ENCODE data around the gene CTNNBIP1.
"Not testable (repeated sequence)": the region's sequence is repeated elsewhere in the genome, so short reads cannot be mapped to it uniquely, and the experiment has no call there.

The CTNNBIP1 gene

GRCh38 chr1:9917901-9918300 is 7.8 kb upstream of the CTNNBIP1 start:
- Histone ChIP-seq H3K4me3 (ENCODE audit: low read depth in 1 of 2, low read length in 2 of 2) (no peak overlapping the region), H3K27ac (ENCODE audit: low read depth, low read length) (no peak overlapping the region), H3K36me3 (ENCODE audit: control insufficient read depth in 1 of 2, insufficient read depth in 2 of 2, low read length in 2 of 2) (no peaks in the 10 kb centered on the region), H3K9me3 (ENCODE audit: control insufficient read depth in 1 of 2, low read length in 2 of 2) (no peaks in the 10 kb centered on the region), H3K9ac (ENCODE audit: low read depth in 1 of 2, low read length in 2 of 2) (no peak overlapping the region), H3K27me3 (ENCODE audit: control insufficient read depth in 1 of 2, insufficient read depth in 2 of 2, low read length in 2 of 2) (no peaks in the 10 kb centered on the region), H3K4me1 (ENCODE audit: control insufficient read depth in 1 of 2, insufficient read depth in 2 of 2, low read length in 2 of 2) (no peaks in the 10 kb centered on the region)

DNA sequence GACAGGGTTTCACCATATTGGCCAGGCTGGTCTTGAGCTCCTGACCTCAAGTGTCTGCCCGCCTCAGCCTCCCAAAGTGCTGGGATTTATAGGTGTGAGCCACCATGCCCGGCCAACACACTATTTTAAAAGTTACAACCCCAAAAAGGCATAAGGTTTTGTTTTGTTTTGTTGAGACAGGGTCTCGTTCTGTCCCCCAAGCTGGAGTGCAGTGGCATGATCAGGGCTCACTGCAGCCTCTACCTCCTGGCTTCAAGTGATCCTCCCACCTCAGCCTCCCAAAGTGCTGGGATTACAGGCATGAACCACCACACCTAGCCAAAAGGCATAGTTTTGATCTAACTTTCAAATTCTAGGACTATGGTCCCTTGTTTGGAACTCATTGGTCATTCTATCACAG is 7.4 kb upstream of the CTNNBIP1 start:
- not testable (repeated sequence) for H3K36me3 ChIP-seq (ENCODE audit: control insufficient read depth in 1 of 2, insufficient read depth in 2 of 2, low read length in 2 of 2); H3K4me1 ChIP-seq (ENCODE audit: control insufficient read depth in 1 of 2, insufficient read depth in 2 of 2, low read length in 2 of 2); H3K9ac ChIP-seq (ENCODE audit: low read depth in 1 of 2, low read length in 2 of 2); H3K4me3 ChIP-seq (ENCODE audit: low read depth in 1 of 2, low read length in 2 of 2); H3K9me3 ChIP-seq (ENCODE audit: control insufficient read depth in 1 of 2, low read length in 2 of 2); H3K27me3 ChIP-seq (ENCODE audit: control insufficient read depth in 1 of 2, insufficient read depth in 2 of 2, low read length in 2 of 2); H3K27ac ChIP-seq (ENCODE audit: low read depth, low read length)

GRCh38 chr1:9916452-9916851 is 6.4 kb upstream of the CTNNBIP1 start:
- Histone ChIP-seq H3K27me3 (ENCODE audit: control insufficient read depth in 1 of 2, insufficient read depth in 2 of 2, low read length in 2 of 2) (no peaks in the 10 kb centered on the region), H3K4me1 (ENCODE audit: control insufficient read depth in 1 of 2, insufficient read depth in 2 of 2, low read length in 2 of 2) (peaks cover 7 to 8% of the 10 kb centered on the region in 2 donors), H3K9me3 (ENCODE audit: control insufficient read depth in 1 of 2, low read length in 2 of 2) (no peaks in the 10 kb centered on the region), H3K27ac (ENCODE audit: low read depth, low read length) (no peak overlapping the region), H3K4me3 (ENCODE audit: low read depth in 1 of 2, low read length in 2 of 2) (no peak overlapping the region), H3K9ac (ENCODE audit: low read depth in 1 of 2, low read length in 2 of 2) (no peak overlapping the region), H3K36me3 (ENCODE audit: control insufficient read depth in 1 of 2, insufficient read depth in 2 of 2, low read length in 2 of 2) (no peaks in the 10 kb centered on the region)

GRCh38 chr1:9914610-9914937 is 4.5 kb upstream of the CTNNBIP1 start:
- Histone ChIP-seq H3K36me3 (ENCODE audit: control insufficient read depth in 1 of 2, insufficient read depth in 2 of 2, low read length in 2 of 2) (no peaks in the 10 kb centered on the region), H3K27ac (ENCODE audit: low read depth, low read length) (no peak overlapping the region), H3K9me3 (ENCODE audit: control insufficient read depth in 1 of 2, low read length in 2 of 2) (no peaks in the 10 kb centered on the region), H3K27me3 (ENCODE audit: control insufficient read depth in 1 of 2, insufficient read depth in 2 of 2, low read length in 2 of 2) (no peaks in the 10 kb centered on the region), H3K9ac (ENCODE audit: low read depth in 1 of 2, low read length in 2 of 2) (no peak overlapping the region), H3K4me1 (ENCODE audit: control insufficient read depth in 1 of 2, insufficient read depth in 2 of 2, low read length in 2 of 2) (peaks cover 16 to 18% of the 10 kb centered on the region in 2 donors), H3K4me3 (ENCODE audit: low read depth in 1 of 2, low read length in 2 of 2) (no peak overlapping the region)

DNA sequence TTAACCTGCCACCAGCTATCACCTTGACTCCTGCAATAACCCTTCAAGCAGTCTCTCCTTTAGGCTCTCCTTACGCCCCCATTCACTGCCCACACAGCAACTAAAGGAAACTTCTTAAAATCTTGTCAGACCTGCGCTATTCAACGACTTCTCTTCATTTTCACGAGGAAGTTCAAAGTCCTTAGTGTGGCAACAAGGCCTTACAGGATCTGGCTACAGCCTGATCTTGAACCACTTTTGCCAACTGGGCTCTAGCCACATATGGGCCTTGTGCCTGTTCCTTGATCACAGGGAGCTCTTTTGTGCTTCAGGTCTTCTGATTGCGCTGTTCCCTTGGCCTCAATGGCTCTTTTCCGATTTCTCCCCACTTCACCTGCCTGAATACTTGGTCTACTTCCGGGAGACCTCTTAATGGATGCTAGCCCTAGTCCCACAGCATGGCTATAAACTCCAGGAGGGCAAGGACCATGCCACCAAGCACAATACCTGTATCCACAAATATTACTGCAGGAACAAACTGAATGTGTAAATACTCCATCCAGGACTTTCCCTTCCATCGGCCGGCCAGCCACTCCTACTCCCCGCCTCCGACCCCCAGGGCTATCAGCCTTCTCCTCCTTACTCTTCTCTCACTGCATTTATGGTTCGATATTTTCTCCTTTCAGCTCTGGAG is 2.3 kb upstream of the CTNNBIP1 start:
- Histone ChIP-seq H3K36me3 (ENCODE audit: control insufficient read depth in 1 of 2, insufficient read depth in 2 of 2, low read length in 2 of 2) (no peaks in the 10 kb centered on the region), H3K9ac (ENCODE audit: low read depth in 1 of 2, low read length in 2 of 2) (no peak overlapping the region), H3K27me3 (ENCODE audit: control insufficient read depth in 1 of 2, insufficient read depth in 2 of 2, low read length in 2 of 2) (no peaks in the 10 kb centered on the region), H3K4me1 (ENCODE audit: control insufficient read depth in 1 of 2, insufficient read depth in 2 of 2, low read length in 2 of 2) (peaks cover 27 to 31% of the 10 kb centered on the region in 2 donors), H3K4me3 (ENCODE audit: low read depth in 1 of 2, low read length in 2 of 2) (no peak overlapping the region), H3K9me3 (ENCODE audit: control insufficient read depth in 1 of 2, low read length in 2 of 2) (no peaks in the 10 kb centered on the region), H3K27ac (ENCODE audit: low read depth, low read length) (no peak overlapping the region)

DNA sequence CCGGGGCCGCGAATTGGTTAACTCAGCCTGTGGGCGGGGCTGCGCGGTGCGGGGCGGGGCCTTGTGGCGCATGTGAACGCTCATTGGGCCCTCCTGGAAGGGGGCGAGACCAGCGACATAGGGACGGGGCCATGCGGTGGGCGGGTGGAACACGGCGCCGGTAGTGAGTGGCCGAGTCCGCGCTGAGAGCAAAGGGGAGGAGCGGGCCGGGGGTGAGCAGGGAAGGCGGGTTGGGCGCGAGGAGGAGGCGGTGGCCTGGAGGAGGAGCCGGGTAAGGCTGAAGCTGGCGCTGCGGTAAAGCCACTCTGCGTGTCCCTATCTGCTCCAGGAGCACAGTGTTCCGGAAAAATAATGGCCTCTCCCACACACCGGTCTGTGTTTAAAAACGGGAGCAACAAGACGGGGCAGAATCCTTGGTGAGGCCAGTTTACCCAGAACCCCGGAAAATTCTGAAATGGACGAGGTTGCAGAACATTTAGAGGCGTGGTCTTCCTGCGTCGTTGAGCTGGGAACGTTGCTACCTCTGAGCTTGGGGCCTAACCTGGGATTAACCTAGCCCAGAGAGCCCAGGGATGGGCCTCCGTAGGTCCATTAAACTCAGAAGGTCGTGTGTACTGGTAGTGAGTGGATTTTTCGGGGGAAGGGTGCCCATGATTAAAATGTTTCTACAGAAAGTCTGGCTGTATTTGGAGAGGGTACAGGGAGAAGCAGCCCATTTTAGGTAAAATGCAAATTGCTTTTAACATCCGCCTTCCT is 532 bp upstream of the CTNNBIP1 start:
- Histone ChIP-seq H3K9me3 (ENCODE audit: control insufficient read depth in 1 of 2, low read length in 2 of 2) (no peaks in the 10 kb centered on the region), H3K4me3 (ENCODE audit: low read depth in 1 of 2, low read length in 2 of 2) (peak overlapping the region; percentile 88 to 91), H3K36me3 (ENCODE audit: control insufficient read depth in 1 of 2, insufficient read depth in 2 of 2, low read length in 2 of 2) (no peaks in the 10 kb centered on the region), H3K27ac (ENCODE audit: low read depth, low read length) (peak overlapping the region; percentile 96), H3K4me1 (ENCODE audit: control insufficient read depth in 1 of 2, insufficient read depth in 2 of 2, low read length in 2 of 2) (peaks cover 27 to 32% of the 10 kb centered on the region in 2 donors), H3K27me3 (ENCODE audit: control insufficient read depth in 1 of 2, insufficient read depth in 2 of 2, low read length in 2 of 2) (no peaks in the 10 kb centered on the region), H3K9ac (ENCODE audit: low read depth in 1 of 2, low read length in 2 of 2) (peak overlapping the region; percentile 87 to 95)

GRCh38 chr1:9909234-9910046 is 629 bp downstream of the CTNNBIP1 start:
- Histone ChIP-seq H3K4me3 (ENCODE audit: low read depth in 1 of 2, low read length in 2 of 2) (peak overlapping the region; percentile 84 to 85), H3K27me3 (ENCODE audit: control insufficient read depth in 1 of 2, insufficient read depth in 2 of 2, low read length in 2 of 2) (no peaks in the 10 kb centered on the region), H3K9ac (ENCODE audit: low read depth in 1 of 2, low read length in 2 of 2) (peak overlapping the region; percentile 48 to 81), H3K4me1 (ENCODE audit: control insufficient read depth in 1 of 2, insufficient read depth in 2 of 2, low read length in 2 of 2) (peaks cover 27 to 32% of the 10 kb centered on the region in 2 donors), H3K9me3 (ENCODE audit: control insufficient read depth in 1 of 2, low read length in 2 of 2) (no peaks in the 10 kb centered on the region), H3K27ac (ENCODE audit: low read depth, low read length) (peak overlapping the region; percentile 75), H3K36me3 (ENCODE audit: control insufficient read depth in 1 of 2, insufficient read depth in 2 of 2, low read length in 2 of 2) (no peaks in the 10 kb centered on the region)

DNA sequence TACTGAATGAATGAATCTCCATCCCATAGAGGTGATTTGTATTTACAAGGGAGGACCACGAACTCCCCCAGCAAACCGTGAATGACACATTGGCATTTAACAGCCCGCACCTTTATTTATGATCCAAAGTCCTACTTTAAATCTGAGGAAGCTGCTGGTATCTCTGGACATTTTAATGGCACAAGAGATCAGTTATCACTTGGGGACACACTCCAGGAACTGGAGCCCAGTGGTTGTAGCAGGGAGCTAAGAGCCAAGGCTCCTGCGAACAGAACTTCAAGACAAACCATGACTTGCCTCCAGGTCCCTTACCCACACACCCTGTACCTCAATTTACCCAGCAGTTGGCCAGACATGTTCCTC is 1.2 kb downstream of the CTNNBIP1 start:
- no peaks in the 10 kb centered on the region for H3K36me3 ChIP-seq (ENCODE audit: control insufficient read depth in 1 of 2, insufficient read depth in 2 of 2, low read length in 2 of 2)
- no peaks in the 10 kb centered on the region for H3K27me3 ChIP-seq (ENCODE audit: control insufficient read depth in 1 of 2, insufficient read depth in 2 of 2, low read length in 2 of 2)
- H3K9me3 ChIP-seq (ENCODE audit: control insufficient read depth in 1 of 2, low read length in 2 of 2), result no peaks in the 10 kb centered on the region
- H3K27ac ChIP-seq (ENCODE audit: low read depth, low read length), result no peak overlapping the region
- peak overlapping the region; percentile 48 to 81 for H3K9ac ChIP-seq (ENCODE audit: low read depth in 1 of 2, low read length in 2 of 2)
- peak overlapping the region; percentile 84 to 85 for H3K4me3 ChIP-seq (ENCODE audit: low read depth in 1 of 2, low read length in 2 of 2)
- peaks cover 27 to 32% of the 10 kb centered on the region in 2 donors for H3K4me1 ChIP-seq (ENCODE audit: control insufficient read depth in 1 of 2, insufficient read depth in 2 of 2, low read length in 2 of 2)

- no peak overlapping the region for H3K27ac ChIP-seq (ENCODE audit: low read depth, low read length)
- H3K27me3 ChIP-seq (ENCODE audit: control insufficient read depth in 1 of 2, insufficient read depth in 2 of 2, low read length in 2 of 2), result no peaks in the 10 kb centered on the region
- H3K9ac ChIP-seq (ENCODE audit: low read depth in 1 of 2, low read length in 2 of 2), result no peak overlapping the region
- H3K36me3 ChIP-seq (ENCODE audit: control insufficient read depth in 1 of 2, insufficient read depth in 2 of 2, low read length in 2 of 2), result no peaks in the 10 kb centered on the region
- no peak overlapping the region for H3K4me3 ChIP-seq (ENCODE audit: low read depth in 1 of 2, low read length in 2 of 2)
- peaks cover 25 to 31% of the 10 kb centered on the region in 2 donors for H3K4me1 ChIP-seq (ENCODE audit: control insufficient read depth in 1 of 2, insufficient read depth in 2 of 2, low read length in 2 of 2)
- no peaks in the 10 kb centered on the region for H3K9me3 ChIP-seq (ENCODE audit: control insufficient read depth in 1 of 2, low read length in 2 of 2)
Observed at GRCh38 chr1:9907441-9907840, 2.6 kb downstream of the CTNNBIP1 start.

DNA sequence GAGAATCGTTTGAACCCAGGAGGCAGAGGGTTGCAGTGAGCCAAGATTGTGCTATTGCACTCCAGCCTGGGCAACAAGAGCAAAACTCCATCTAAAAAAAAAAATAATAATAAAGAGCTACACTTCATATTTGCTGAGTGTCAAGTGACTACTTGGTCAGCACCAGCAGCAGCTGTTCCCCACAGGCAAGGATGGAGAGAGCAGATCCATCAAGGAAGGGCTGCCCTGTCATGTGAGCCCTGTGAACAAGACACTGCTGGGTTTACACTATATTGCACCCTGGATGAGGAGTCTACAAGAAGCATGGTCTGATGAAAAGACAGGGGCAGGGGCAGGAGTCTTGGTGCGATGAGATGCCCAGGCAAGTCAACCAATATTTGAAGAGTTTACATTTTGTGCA is 3.6 kb downstream of the CTNNBIP1 start:
- Histone ChIP-seq H3K36me3 (ENCODE audit: control insufficient read depth in 1 of 2, insufficient read depth in 2 of 2, low read length in 2 of 2) (no peaks in the 10 kb centered on the region), H3K4me3 (ENCODE audit: low read depth in 1 of 2, low read length in 2 of 2) (no peak overlapping the region), H3K4me1 (ENCODE audit: control insufficient read depth in 1 of 2, insufficient read depth in 2 of 2, low read length in 2 of 2) (peaks cover 27 to 34% of the 10 kb centered on the region in 2 donors), H3K27me3 (ENCODE audit: control insufficient read depth in 1 of 2, insufficient read depth in 2 of 2, low read length in 2 of 2) (no peaks in the 10 kb centered on the region), H3K9ac (ENCODE audit: low read depth in 1 of 2, low read length in 2 of 2) (no peak overlapping the region), H3K27ac (ENCODE audit: low read depth, low read length) (no peak overlapping the region), H3K9me3 (ENCODE audit: control insufficient read depth in 1 of 2, low read length in 2 of 2) (no peaks in the 10 kb centered on the region)

Data from duodenal mucosa (tissue), 2 donors.